Progenitor cell of endocrine pancreas (in vitro differentiated cells): Measurements from ENCODE around the gene ARFGAP1. TPM values are rescaled to one million over a fixed set of nuclear protein-coding genes. Genes with fewer than 3 reads are reported as not detected.

Experiments
- microRNA-seq: library from miRNA; unstranded; fragments of <30 nt; microRNA quantifications from one replicate; pipeline ENCODE4 v1.1.0, GENCODE V29; 2020; ENCODE audit warnings: borderline number of aligned reads; ENCODE audit not compliant: unreplicated experiment
- total RNA-seq: library from RNA; stranded (reverse); gene quantifications from 2 replicates; pipeline ENCODE4 v1.2.1, GENCODE V29; 2021

ARFGAP1 gene
- total RNA-seq, 1 donor from 2014 or later: 119 TPM

Small RNAs within 50 kb of the gene (microRNA-seq; reads per million reads assigned to microRNA genes)
- gene MIR3196 (not detected), gene MIR4326 (not detected)

Other genes starting within 250 kb of the ARFGAP1 start
- gene YTHDF1, start 56.7 kb upstream of the ARFGAP1 start, total RNA-seq: 51.2 and 53.8 TPM in 2 replicates
- not detected in 2 replicates for gene BIRC7, start 36.9 kb upstream of the ARFGAP1 start, total RNA-seq
- 0.60 and 0.73 TPM in 2 replicates for gene NKAIN4, start 18.4 kb upstream of the ARFGAP1 start, total RNA-seq
- gene COL20A1, start 20.4 kb downstream of the ARFGAP1 start, total RNA-seq: 0.24 and 0.47 TPM in 2 replicates
- 0.43 and 0.44 TPM in 2 replicates for gene CHRNA4, start 88.5 kb downstream of the ARFGAP1 start, total RNA-seq
- gene KCNQ2, start 199.8 kb downstream of the ARFGAP1 start, total RNA-seq: 14.6 and 15.6 TPM in 2 replicates
- gene EEF1A2, start 226.3 kb downstream of the ARFGAP1 start, total RNA-seq: 11.0 and 11.8 TPM in 2 replicates
- 340 and 374 TPM in 2 replicates for gene PPDPF, start 248.0 kb downstream of the ARFGAP1 start, total RNA-seq